Epithelial cell of prostate (primary cell): Measurements from ENCODE around the gene CYB5B.

ENCODE experiments used
- DNase-seq: peaks from one replicate; pipeline ENCODE4 v3.0.0-alpha.2; 2011; ENCODE audit warnings: low read depth, low spot score
- H3K27ac ChIP-seq: fragments of 450-650 bp; 2 replicates; pipeline ENCODE4 v1.5.1; 2017; ENCODE audit warnings: mild to moderate bottlenecking

The CYB5B gene

GRCh38 chr16:69509125-69509524, 84.7 kb downstream of the CYB5B start:
- H3K27ac ChIP-seq, result no peak overlapping the region
- no peak for DNase-seq

- no peak overlapping the region for H3K27ac ChIP-seq
- no peak for DNase-seq
These were observed 87.2 kb downstream of the CYB5B start for GRCh38 chr16:69511651-69512050.

- H3K27ac ChIP-seq, result peak overlapping the region; percentile 84
- DNase-seq, result peak; percentile 72
These were observed 89.0 kb downstream of the CYB5B start for GRCh38 chr16:69513180-69513966.

GRCh38 chr16:69514356-69514755, 89.9 kb downstream of the CYB5B start:
- H3K27ac ChIP-seq, result peak overlapping the region; percentile 84
- DNase-seq, result no peak
